Mucosa of descending colon (tissue), 3 donors: ENCODE results near the gene SPATA32. TPM values are rescaled to one million over a fixed set of nuclear protein-coding genes. Genes with fewer than 3 reads are reported as not detected.

Experiments used
- ATAC-seq: fragments of 200-7000 bp; cut with Tn5 transposase; one replicate; pipeline ENCODE4 v1.9.1; 2020; ENCODE audit warnings: mild to moderate bottlenecking, moderate library complexity
- DNase-seq, 3 donors: peaks; one replicate each; pipeline ENCODE4 v3.0.0-alpha.2; 2020
- H3K36me3 ChIP-seq: fragments of 200-600 bp; one replicate; pipeline ENCODE4 v1.8.0; 2021; ENCODE audit warnings: low read depth, mild to moderate bottlenecking
- H3K4me1 ChIP-seq: fragments of 200-600 bp; one replicate; pipeline ENCODE4 v1.8.0; 2021; ENCODE audit warnings: low read depth, mild to moderate bottlenecking
- H3K4me3 ChIP-seq: fragments of 200-600 bp; one replicate; pipeline ENCODE4 v1.8.0; 2021; ENCODE audit warnings: mild to moderate bottlenecking
- H3K9me3 ChIP-seq: fragments of 200-600 bp; one replicate; pipeline ENCODE4 v1.8.0; 2021; ENCODE audit warnings: mild to moderate bottlenecking
- CTCF ChIP-seq: fragments of 200-600 bp; IDR thresholded peaks from one replicate; pipeline ENCODE4 v1.8.0; 2022; ENCODE audit warnings: antibody characterized with exemption, mild to moderate bottlenecking
- intact Hi-C, 2 donors: fragments of 100-400 bp; cut with DNase I in 1 of 2; cut with micrococcal nuclease in 1 of 2; formaldehyde crosslinking; loops; one replicate each; pipeline versions ENCODE4 v1.11.0 to v1.11.1; 2022; cut with DNase I, micrococcal nuclease
- total RNA-seq, 3 donors: library from RNA; stranded (reverse); fragmentation: NEBNext Ultra II Directional in 2 of 3; extraction: Animal tissue kit (Norgen Biotek cat#: 25700) in 2 of 3; gene quantifications; one replicate each; pipeline versions ENCODE4 v1.2.1 to v1.2.4, GENCODE V29; 2021 to 2023
- donor health status: DM: no; HTN: no; CAD: no; lungs with moderate emphysema.
- donor health status: DM: no; HTN: no; CAD: no.
- donor health status: DM: no; HTN: yes; CAD: no.

SPATA32 gene
- total RNA-seq, 3 donors from 2014 or later: 0.19 to 0.22 TPM; not detected in 1

GRCh38 chr17:45260204-45260783 is 1.6 kb downstream of the SPATA32 start:
- intact Hi-C loops: no loop called here
- no peak for DNase-seq
- Histone ChIP-seq H3K4me3 (no peak overlapping the region), H3K4me1 (peaks cover 13% of the 10 kb centered on the region), H3K9me3 (no peaks in the 10 kb centered on the region), H3K36me3 (no peaks in the 10 kb centered on the region)
- TF ChIP-seq CTCF: no peak
- ATAC-seq: no peak

- TF ChIP-seq CTCF: no peak
- DNase-seq: no peak
- no peak for ATAC-seq
- H3K9me3 ChIP-seq: no peaks in the 10 kb centered on the region
- peaks cover 9% of the 10 kb centered on the region for H3K4me1 ChIP-seq
- no peaks in the 10 kb centered on the region for H3K36me3 ChIP-seq
- intact Hi-C loops: no loop called here
- no peak overlapping the region for H3K4me3 ChIP-seq
Measured at GRCh38 chr17:45258981-45259380, 2.9 kb downstream of the SPATA32 start.

- Histone ChIP-seq H3K4me1 (peaks cover 14% of the 10 kb centered on the region), H3K36me3 (no peaks in the 10 kb centered on the region), H3K9me3 (no peaks in the 10 kb centered on the region), H3K4me3 (no peak overlapping the region)
- no peak for TF ChIP-seq CTCF
- DNase-seq (no peak), ATAC-seq (no peak)
- intact Hi-C loops: no loop called here
Measured at GRCh38 chr17:45257115-45257514, 4.8 kb downstream of the SPATA32 start.

- Histone ChIP-seq H3K4me3 (no peak overlapping the region), H3K9me3 (no peaks in the 10 kb centered on the region), H3K4me1 (peaks cover 18% of the 10 kb centered on the region), H3K36me3 (no peaks in the 10 kb centered on the region)
- intact Hi-C loops: no loop called here
- no peak for TF ChIP-seq CTCF
- DNase-seq (no peak), ATAC-seq (peak; percentile 41)
Measured at GRCh38 chr17:45256114-45256966, 5.6 kb downstream of the SPATA32 start.

GRCh38 chr17:45255358-45255757 is 6.5 kb downstream of the SPATA32 start:
- ATAC-seq (no peak), DNase-seq (no peak)
- intact Hi-C loops: no loop called here
- no peaks in the 10 kb centered on the region for H3K36me3 ChIP-seq
- H3K4me3 ChIP-seq: no peak overlapping the region
- peaks cover 18% of the 10 kb centered on the region for H3K4me1 ChIP-seq
- no peak for TF ChIP-seq CTCF
- H3K9me3 ChIP-seq: no peaks in the 10 kb centered on the region
